Measurements from ENCODE around the gene FOS.

DNA sequence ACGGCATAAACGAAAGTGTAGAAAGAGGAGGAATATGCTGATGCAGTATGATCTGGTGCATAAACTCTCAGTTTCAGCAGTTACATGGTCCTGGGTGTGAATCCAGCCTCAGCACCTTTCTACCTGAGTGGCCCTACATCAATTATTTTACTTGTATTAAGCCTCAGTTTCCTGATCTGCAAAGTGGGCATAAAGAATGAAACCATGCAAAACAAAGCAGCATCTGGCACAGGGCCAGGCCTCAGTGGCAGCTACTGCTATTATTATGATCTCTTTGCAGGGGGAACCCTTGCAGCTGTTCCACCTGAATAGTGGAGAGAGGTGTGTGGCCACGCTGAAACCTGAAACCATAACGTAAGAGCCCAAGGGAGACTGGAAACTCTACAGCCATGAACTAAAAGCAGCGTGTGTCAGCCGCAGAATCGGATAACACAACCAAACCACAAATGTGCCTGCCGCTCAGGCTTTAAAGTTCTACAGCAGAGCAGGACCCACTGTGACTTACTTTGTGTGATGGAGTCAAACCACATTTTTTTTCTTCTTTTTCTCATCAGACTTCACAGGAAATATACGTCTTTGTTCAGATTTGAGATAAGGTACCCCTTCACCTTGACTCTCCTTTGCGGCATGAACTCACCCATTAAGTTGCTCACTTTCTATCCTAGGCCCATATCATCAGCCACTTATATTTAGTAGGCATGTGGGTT, 29.2 kb upstream of the FOS start:
- TF ChIP-seq POLR2A (IDR thresholded peaks at IDR 0.05; ENCODE audit: low read depth, low read length) = no peak
- no peak for TF ChIP-seq POLR2AphosphoS5 (IDR thresholded peaks at IDR 0.05; ENCODE audit: low read depth, low read length)
- no peak for TF ChIP-seq TAF1 (IDR thresholded peaks at IDR 0.05; ENCODE audit: borderline replicate concordance, low read depth, low read length)
